HCT116 (cell line): Measurements from ENCODE around the gene CDK5RAP1.

ENCODE experiments used
- ATF3 ChIP-seq: IDR thresholded peaks from 2 replicates; pipeline ENCODE4 v1.6.1; 2012
- EZH2 ChIP-seq: fragments of 200-600 bp; sonication (generic); IDR thresholded peaks from 2 replicates; pipeline ENCODE4 v1.6.1; 2017; ENCODE audit warnings: antibody characterized with exemption, mixed run types
- POLR2A ChIP-seq: IDR thresholded peaks from 2 replicates; pipeline ENCODE4 v1.7.0; 2011; ENCODE audit warnings: borderline replicate concordance; ENCODE audit not compliant: insufficient read depth, insufficient read length; ENCODE audit errors: extremely low read depth
- REST ChIP-seq: IDR thresholded peaks from 2 replicates; pipeline ENCODE4 v1.6.1; 2012; ENCODE audit warnings: low read depth
- SP1 ChIP-seq: IDR thresholded peaks from 2 replicates; pipeline ENCODE4 v1.6.1; 2012; ENCODE audit warnings: low read depth
- YY1 ChIP-seq: IDR thresholded peaks from 2 replicates; pipeline ENCODE4 v1.6.1; 2011; ENCODE audit warnings: low read length, low read depth, moderate library complexity, mild to moderate bottlenecking; ENCODE audit not compliant: insufficient replicate concordance; ENCODE audit errors: extremely low read depth
- ZFX ChIP-seq: fragments of 450-650 bp; IDR thresholded peaks from 2 replicates; pipeline ENCODE4 v1.6.1; 2017
- TF ChIP-seq, protein P1 (sequence below), 3 experiments: fragments of 200-600 bp in 1 of 3; sonication (generic) in 1 of 3; IDR thresholded peaks in 2 of 3; conservative IDR thresholded peaks in 1 of 3; 2 replicates each; pipeline ENCODE4 v1.5.1; 2012 to 2017; ENCODE audit warnings: low read depth in 2 of 3, low read length in 2 of 3, antibody characterized with exemption in 1 of 3, borderline replicate concordance in 1 of 3, control low read depth in 1 of 3, mild to moderate bottlenecking in 1 of 3, mixed read lengths in 1 of 3, mixed run types in 1 of 3, moderate library complexity in 1 of 3; ENCODE audit not compliant: insufficient read depth in 1 of 3

GRCh38 chr20:33415948-33416347 is 14.6 kb upstream of the CDK5RAP1 start:
- TF ChIP-seq, protein P1, sequence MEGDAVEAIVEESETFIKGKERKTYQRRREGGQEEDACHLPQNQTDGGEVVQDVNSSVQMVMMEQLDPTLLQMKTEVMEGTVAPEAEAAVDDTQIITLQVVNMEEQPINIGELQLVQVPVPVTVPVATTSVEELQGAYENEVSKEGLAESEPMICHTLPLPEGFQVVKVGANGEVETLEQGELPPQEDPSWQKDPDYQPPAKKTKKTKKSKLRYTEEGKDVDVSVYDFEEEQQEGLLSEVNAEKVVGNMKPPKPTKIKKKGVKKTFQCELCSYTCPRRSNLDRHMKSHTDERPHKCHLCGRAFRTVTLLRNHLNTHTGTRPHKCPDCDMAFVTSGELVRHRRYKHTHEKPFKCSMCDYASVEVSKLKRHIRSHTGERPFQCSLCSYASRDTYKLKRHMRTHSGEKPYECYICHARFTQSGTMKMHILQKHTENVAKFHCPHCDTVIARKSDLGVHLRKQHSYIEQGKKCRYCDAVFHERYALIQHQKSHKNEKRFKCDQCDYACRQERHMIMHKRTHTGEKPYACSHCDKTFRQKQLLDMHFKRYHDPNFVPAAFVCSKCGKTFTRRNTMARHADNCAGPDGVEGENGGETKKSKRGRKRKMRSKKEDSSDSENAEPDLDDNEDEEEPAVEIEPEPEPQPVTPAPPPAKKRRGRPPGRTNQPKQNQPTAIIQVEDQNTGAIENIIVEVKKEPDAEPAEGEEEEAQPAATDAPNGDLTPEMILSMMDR (IDR thresholded peaks at IDR 0.05 in 2 of 3, conservative IDR thresholded peaks at IDR 0.05 in 1 of 3; ENCODE audit: borderline replicate concordance in 1 of 3, insufficient read depth in 1 of 3, low read depth in 2 of 3, low read length in 2 of 3) = peak; percentile 46 to 66 (median 54); a peak in 5 of 6 replicates
- TF ChIP-seq SP1 (no peak), ZFX (no peak), ATF3 (no peak), POLR2A (no peak), EZH2 (no peak), YY1 (no peak), REST (no peak)
